SK-N-SH treated with all-trans-retinoic acid at 6 μM for 48 hours (cell line): Measurements from ENCODE around the gene SLC12A5.

Experiments
- ATAC-seq: fragments of 200-7000 bp; cut with Tn5 transposase; 3 replicates; pipeline ENCODE4 v1.9.1; 2020; ENCODE audit warnings: mild to moderate bottlenecking, moderate library complexity
- ARNTL ChIP-seq: fragments of 450-650 bp; formaldehyde crosslinking; IDR thresholded peaks from 2 replicates; pipeline ENCODE4 v1.5.0; 2020; ENCODE audit warnings: low read depth, mild to moderate bottlenecking, moderate library complexity, borderline replicate concordance
- BACH2 ChIP-seq: fragments of 250-450 bp; sonication (Bioruptor Pico); IDR thresholded peaks from 2 replicates; pipeline ENCODE4 v1.9.0; 2021; ENCODE audit warnings: mild to moderate bottlenecking, borderline replicate concordance
- CREB5 ChIP-seq: fragments of 250-450 bp; sonication (Bioruptor Pico); IDR thresholded peaks from 2 replicates; pipeline ENCODE4 v1.5.1; 2020; ENCODE audit warnings: low read depth, mild to moderate bottlenecking, moderate library complexity
- CSRNP3 ChIP-seq: fragments of 250-450 bp; sonication (Bioruptor Pico); IDR thresholded peaks from 2 replicates; pipeline ENCODE4 v1.5.1; 2021; ENCODE audit warnings: mild to moderate bottlenecking, moderate library complexity
- ESRRG ChIP-seq: fragments of 250-450 bp; sonication (Bioruptor Pico); IDR thresholded peaks from 2 replicates; pipeline ENCODE4 v1.6.1; 2021; ENCODE audit warnings: mild to moderate bottlenecking
- GLIS3 ChIP-seq: fragments of 250-450 bp; sonication (Bioruptor Pico); IDR thresholded peaks from 2 replicates; pipeline ENCODE4 v1.5.0; 2020; ENCODE audit warnings: mild to moderate bottlenecking, moderate library complexity
- ISL1 ChIP-seq: fragments of 250-450 bp; sonication (Bioruptor Pico); IDR thresholded peaks from 2 replicates; pipeline ENCODE4 v2.1.2; 2022; ENCODE audit warnings: mild to moderate bottlenecking, moderate library complexity
- PATZ1 ChIP-seq: fragments of 250-450 bp; sonication (Bioruptor Pico); IDR thresholded peaks from 2 replicates; pipeline ENCODE4 v1.8.0; 2020; ENCODE audit warnings: mild to moderate bottlenecking, moderate library complexity, borderline replicate concordance
- POU6F1 ChIP-seq: fragments of 250-450 bp; sonication (Bioruptor Pico); IDR thresholded peaks from 2 replicates; pipeline ENCODE4 v1.8.0; 2021; ENCODE audit warnings: low read depth, mild to moderate bottlenecking, moderate library complexity, borderline replicate concordance
- PPARA ChIP-seq: fragments of 250-450 bp; sonication (Bioruptor Pico); IDR thresholded peaks from 2 replicates; pipeline ENCODE4 v1.5.0; 2020; ENCODE audit warnings: mild to moderate bottlenecking, borderline replicate concordance
- SNAI2 ChIP-seq: fragments of 250-450 bp; sonication (Bioruptor Pico); IDR thresholded peaks from 2 replicates; pipeline ENCODE4 v1.5.0; 2020; ENCODE audit warnings: mild to moderate bottlenecking, moderate library complexity
- TCF4 ChIP-seq: fragments of 250-450 bp; sonication (Bioruptor Pico); IDR thresholded peaks from 2 replicates; pipeline ENCODE4 v1.8.0; 2021; ENCODE audit warnings: mild to moderate bottlenecking, moderate library complexity, borderline replicate concordance
- TSHZ2 ChIP-seq: fragments of 250-450 bp; sonication (Bioruptor Pico); IDR thresholded peaks from 2 replicates; pipeline ENCODE4 v1.5.0; 2020; ENCODE audit warnings: mild to moderate bottlenecking, moderate library complexity
- ZC3H10 ChIP-seq: fragments of 250-450 bp; sonication (Bioruptor Pico); IDR thresholded peaks from 2 replicates; pipeline ENCODE4 v1.5.1; 2021; ENCODE audit warnings: mild to moderate bottlenecking, moderate library complexity
- ZFP3 ChIP-seq: fragments of 250-450 bp; sonication (Bioruptor Pico); IDR thresholded peaks from 2 replicates; pipeline ENCODE4 v1.5.0; 2020; ENCODE audit warnings: mild to moderate bottlenecking, moderate library complexity
- ZFP30 ChIP-seq: fragments of 450-650 bp; formaldehyde crosslinking; IDR thresholded peaks from 2 replicates; pipeline ENCODE4 v1.5.0; 2022; ENCODE audit warnings: mild to moderate bottlenecking, moderate library complexity
- ZNF565 ChIP-seq: fragments of 450-650 bp; formaldehyde crosslinking; conservative IDR thresholded peaks from 2 replicates; pipeline ENCODE4 v1.5.0; 2020; ENCODE audit warnings: low read depth, mild to moderate bottlenecking, moderate library complexity
- ZNF70 ChIP-seq: fragments of 450-650 bp; formaldehyde crosslinking; IDR thresholded peaks from 2 replicates; pipeline ENCODE4 v1.5.0; 2020; ENCODE audit warnings: mild to moderate bottlenecking, moderate library complexity

Gene SLC12A5

GRCh38 chr20:46012921-46013320, 16.1 kb upstream of the SLC12A5 start:
- TF ChIP-seq SNAI2: no peak
- no peak for TF ChIP-seq PPARA
- no peak for TF ChIP-seq ZNF565 (CRISPR knock-in tag)
- TF ChIP-seq POU6F1: no peak
- no peak for TF ChIP-seq ZFP3 (CRISPR knock-in tag)
- no peak for TF ChIP-seq ZFP30
- TF ChIP-seq PATZ1: no peak
- TF ChIP-seq BACH2: no peak
- TF ChIP-seq ARNTL: no peak
- ATAC-seq: no peak

GRCh38 chr20:46013322-46013828, 15.6 kb upstream of the SLC12A5 start:
- ATAC-seq: no peak
- TF ChIP-seq BACH2 (no peak), TCF4 (CRISPR knock-in tag) (no peak), ZNF70 (CRISPR knock-in tag) (no peak), ISL1 (CRISPR knock-in tag) (no peak), POU6F1 (no peak), ZC3H10 (CRISPR knock-in tag) (no peak), TSHZ2 (CRISPR knock-in tag) (no peak), ESRRG (CRISPR knock-in tag) (no peak), GLIS3 (no peak), CREB5 (CRISPR knock-in tag) (no peak), ZFP3 (CRISPR knock-in tag) (no peak), PPARA (no peak), CSRNP3 (no peak), PATZ1 (no peak)
